GM13977 (cell line): Measurements from ENCODE around the gene PRRG2.
A peak's percentile ranks its signal among the peaks of the same experiment; 100 is the strongest.

Experiments used
- DNase-seq: peaks from one replicate; pipeline ENCODE4 v3.0.0; 2012; ENCODE audit warnings: low spot score
- CTCF ChIP-seq: IDR thresholded peaks from 2 replicates; pipeline ENCODE4 v1.5.1; 2012; ENCODE audit warnings: mild to moderate bottlenecking, control low read depth; ENCODE audit not compliant: insufficient read depth; ENCODE audit errors: extremely low read depth, missing control alignments
- in situ Hi-C: fragments of 300-500 bp; cut with MboI; formaldehyde crosslinking; loops from one replicate; pipeline ENCODE4 v1.12.0; 2022; ENCODE audit warnings: low sequenced_read_pairs, low pct_unique_long_range_greater_than_20kb, mixed read lengths, inconsistent platforms; ENCODE audit not compliant: unreplicated experiment

PRRG2 gene

GRCh38 chr19:49539192-49539952, 41.7 kb upstream of the PRRG2 start:
- in situ Hi-C loops, result no loop called here
- no peak for DNase-seq
- no peak for TF ChIP-seq CTCF

GRCh38 chr19:49541914-49542313, 39.2 kb upstream of the PRRG2 start:
- in situ Hi-C loops, result no loop called here
- no peak for TF ChIP-seq CTCF
- DNase-seq, result no peak

GRCh38 chr19:49542446-49542845, 38.7 kb upstream of the PRRG2 start:
- DNase-seq, result no peak
- in situ Hi-C loops, result no loop called here
- TF ChIP-seq CTCF, result no peak

- in situ Hi-C loops, result no loop called here
- DNase-seq, result no peak
- TF ChIP-seq CTCF, result no peak
These were observed 38.1 kb upstream of the PRRG2 start for GRCh38 chr19:49543032-49543431.

- no peak for TF ChIP-seq CTCF
- DNase-seq, result no peak
- in situ Hi-C loops, result no loop called here
These were observed 37.0 kb upstream of the PRRG2 start for GRCh38 chr19:49544154-49544553.

- TF ChIP-seq CTCF, result peak; percentile 80
- in situ Hi-C loops, result no loop called here
- peak; percentile 85 for DNase-seq
These were observed 34.1 kb upstream of the PRRG2 start for GRCh38 chr19:49546825-49547565.
